Inflammatory macrophage treated with lipopolysaccharide for 1 hour (primary cell): ENCODE results near the gene UVRAG.
"Not testable (repeated sequence)": the region's sequence is repeated elsewhere in the genome, so short reads cannot be mapped to it uniquely, and the experiment has no call there.

Experiments used
- DNase-seq, 2 donors: peaks; one replicate each; pipeline ENCODE4 v3.0.0-alpha.2; 2020 to 2022

The UVRAG gene

DNA sequence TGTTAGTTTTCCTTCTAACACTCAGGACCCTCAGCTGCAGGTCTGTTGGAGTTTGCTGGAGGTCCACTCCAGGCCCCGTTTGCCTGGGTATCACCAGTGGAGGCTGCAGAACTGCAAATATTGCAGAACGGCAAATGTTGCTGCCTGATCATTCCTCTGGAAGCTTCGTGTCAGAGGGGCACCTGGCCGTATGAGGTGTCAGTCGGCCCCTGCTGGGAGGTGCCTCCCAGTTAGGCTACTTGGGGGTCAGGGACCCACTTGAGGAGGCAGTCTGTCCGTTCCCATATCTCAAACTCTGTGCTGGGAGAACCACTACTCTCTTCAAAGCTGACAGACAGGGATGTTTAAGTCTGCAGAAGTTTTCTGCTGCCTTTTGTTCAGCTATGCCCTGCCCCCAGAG is 164.1 kb downstream of the UVRAG start:
- DNase-seq = not testable (repeated sequence)

DNA sequence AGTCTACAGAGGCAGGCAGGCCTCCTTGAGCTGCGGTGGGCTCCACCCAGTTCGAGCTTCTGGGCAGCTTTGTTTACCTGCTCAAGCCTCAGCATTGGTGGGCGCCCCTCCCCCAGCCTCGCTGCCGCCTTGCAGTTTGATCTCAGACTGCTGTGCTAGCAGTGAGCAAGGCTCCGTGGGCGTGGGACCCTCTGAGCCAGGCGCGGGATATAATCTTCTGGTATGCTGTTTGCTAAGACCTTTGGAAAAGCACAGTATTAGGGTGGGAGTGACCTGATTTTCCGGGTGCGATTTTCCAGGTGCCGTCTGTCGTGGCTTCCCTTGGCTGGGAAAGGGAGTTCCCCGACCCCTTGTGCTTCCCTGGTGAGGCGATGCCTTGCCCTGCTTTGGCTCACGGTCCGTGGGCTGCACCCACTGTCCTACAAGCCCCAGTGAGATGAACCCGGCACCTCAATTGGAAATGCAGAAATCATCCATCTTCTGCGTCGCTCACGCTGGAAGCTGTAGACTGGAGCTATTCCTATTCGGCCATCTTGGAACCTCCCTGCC is 164.5 kb downstream of the UVRAG start:
- DNase-seq = not testable (repeated sequence)

GRCh38 chr11:75980031-75980430 is 165.0 kb downstream of the UVRAG start:
- no peak for DNase-seq

DNA sequence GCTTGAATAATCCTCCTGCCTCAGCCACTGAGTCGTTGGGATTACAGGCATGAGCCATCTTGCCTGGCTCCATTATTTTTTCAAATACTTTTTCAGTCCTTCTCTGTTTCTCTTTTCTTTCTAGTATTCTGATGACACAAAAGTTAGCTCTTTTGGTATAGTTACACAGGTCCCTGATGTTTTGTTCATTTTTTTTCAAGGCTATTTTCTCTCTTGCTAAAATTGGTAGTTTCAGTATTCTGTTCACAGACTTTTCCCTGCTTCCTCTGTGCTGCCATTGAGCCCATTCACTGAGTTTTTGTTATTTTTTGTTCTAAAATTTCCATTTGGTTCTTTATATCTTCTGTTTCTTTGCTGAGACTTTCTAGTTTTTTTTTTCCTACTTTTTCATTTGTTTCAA is 166.5 kb downstream of the UVRAG start:
- no peak for DNase-seq

DNA sequence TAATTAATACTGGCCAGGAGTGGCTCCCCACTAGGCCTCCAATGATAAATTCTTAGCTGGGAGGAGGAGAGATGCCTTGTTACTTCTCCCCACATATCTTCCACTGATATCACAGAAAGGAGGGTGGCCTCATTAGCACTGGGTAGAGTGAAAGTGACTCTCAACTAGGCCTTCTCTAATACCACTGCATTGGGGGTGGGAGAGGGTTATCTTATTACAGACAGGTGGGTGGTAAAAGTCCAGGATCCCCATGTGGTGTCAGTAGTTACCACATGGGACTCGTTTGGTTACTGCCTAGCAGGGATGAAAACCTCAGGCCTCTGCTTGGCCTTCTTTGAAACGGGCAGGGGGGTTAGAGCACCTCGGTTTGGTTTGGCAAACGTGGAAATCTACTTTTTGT is 167.3 kb downstream of the UVRAG start:
- DNase-seq = no peak

GRCh38 chr11:75986966-75987365 is 172.0 kb downstream of the UVRAG start:
- no peak for DNase-seq

GRCh38 chr11:75993126-75993525 is 178.1 kb downstream of the UVRAG start:
- no peak for DNase-seq

GRCh38 chr11:75994616-75995015 is 179.6 kb downstream of the UVRAG start:
- DNase-seq = no peak

DNA sequence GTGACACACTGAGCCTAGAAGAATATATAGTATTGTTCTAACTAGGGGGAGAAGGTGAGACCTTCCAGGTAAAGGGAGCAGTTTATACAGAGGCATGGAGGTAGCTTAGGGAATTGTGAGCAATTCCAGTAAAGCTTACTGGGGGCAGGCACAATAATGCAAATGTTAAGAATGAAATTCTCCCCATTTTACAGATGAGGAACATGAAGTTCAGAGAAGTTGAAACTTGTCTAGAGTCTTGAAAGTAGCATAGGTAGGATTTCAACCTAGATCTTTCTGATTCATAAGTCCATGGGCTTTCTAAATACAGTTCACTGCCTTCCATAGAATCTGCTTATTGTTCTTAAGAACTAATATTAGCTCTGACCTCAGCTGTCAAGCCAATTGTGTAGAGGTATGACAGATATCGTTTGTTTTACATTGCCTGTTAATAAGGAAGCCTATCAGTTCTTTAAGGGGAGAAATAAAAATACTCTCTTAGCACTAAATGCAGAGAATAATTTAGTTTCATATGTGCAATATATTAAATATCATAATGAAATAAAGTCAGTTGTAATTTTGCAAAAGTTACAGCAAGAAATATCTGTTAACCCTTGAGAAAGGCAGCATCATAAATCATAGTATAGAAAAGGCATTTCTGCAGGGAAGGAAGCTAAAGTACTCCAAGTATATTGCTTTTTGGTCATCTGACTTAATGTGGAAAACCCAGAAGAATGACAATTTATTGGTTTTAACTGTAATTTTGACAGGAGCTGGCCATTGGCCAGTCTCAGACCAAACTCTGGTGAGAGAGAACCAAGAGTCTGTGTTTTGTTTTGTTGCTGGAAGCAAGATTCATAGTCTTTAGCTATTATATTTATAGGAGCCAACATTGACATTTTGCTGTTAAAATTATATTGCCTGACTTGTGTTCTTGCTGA is 181.8 kb downstream of the UVRAG start:
- no peak for DNase-seq

DNA sequence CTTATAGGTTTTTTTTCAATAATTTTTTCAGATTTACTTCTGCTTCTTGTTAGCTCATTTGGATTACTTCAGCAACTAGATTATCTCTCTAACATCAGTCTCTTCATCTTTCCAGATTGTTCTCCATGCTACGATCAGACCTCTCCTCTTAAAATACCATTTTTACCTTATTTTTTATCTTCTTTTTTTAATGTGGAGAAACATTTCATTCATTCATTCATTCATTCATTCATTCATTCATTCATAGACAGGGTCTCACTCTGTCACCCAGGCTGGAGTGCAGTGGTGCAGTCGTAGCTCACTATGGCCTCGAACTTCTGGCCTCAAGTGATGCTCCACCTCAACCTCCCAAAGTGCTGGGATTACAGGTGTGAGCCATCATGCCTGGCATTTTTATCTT is 189.4 kb downstream of the UVRAG start:
- DNase-seq = no peak

- DNase-seq = no peak
Observed at GRCh38 chr11:76005756-76006155, 190.7 kb downstream of the UVRAG start.

DNA sequence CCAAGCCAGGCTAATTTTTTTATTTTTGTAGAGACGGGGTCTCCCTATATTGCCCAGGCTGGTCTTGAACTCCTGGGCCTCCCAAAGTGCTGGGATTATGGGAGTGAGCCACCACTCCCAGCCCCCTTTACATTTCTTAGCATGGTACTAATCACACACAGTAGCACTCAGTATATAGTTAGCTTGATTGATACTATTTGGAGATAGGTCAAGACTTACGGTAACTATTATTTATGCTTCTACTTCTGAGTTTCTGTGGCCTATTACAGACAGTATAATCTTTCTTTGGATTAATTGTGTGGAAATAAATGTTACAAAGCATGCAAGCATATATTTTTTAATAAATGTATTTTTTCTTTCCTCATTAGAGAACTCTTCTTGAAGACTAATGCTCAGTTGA is 192.2 kb downstream of the UVRAG start:
- DNase-seq = no peak

DNA sequence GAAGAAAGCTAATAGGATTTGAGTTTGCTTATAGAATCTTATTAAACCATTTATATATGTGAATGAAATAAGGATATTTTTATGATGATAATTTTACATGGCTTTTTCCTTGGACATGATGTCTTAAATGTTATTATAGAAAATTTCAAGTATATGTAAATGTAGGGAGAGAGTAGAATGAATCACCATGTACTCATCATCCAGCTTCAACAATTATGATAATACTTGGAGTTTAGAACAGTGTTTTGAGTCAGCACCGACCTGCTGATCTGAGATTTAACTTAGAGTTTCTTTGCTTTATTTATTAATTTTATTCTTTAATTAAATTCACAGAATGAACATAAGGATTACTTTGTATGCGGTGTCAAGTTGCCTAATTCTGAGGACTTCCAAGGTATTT is 193.5 kb downstream of the UVRAG start:
- DNase-seq = no peak

GRCh38 chr11:76010051-76010450 is 195.0 kb downstream of the UVRAG start:
- DNase-seq = no peak

DNA sequence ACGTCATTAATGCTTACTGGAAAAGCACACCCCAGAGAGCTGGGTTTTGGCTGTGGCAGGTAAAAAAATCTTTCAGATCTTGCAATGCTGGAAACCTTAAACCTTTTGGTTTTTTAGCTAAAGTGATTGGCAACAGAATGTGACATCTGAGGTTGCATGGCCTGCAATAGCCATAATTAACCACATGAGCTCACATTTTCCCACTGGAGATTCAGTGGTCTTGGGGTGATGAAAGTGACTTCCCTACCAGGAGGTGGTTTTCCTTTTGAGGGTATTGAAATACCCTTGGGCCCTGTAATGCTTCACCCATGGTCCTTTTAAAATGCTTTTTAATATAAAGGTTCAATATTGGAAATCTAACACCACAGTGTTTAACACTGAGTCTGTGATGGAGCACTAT is 198.5 kb downstream of the UVRAG start:
- DNase-seq = no peak

- DNase-seq = no peak
Observed at GRCh38 chr11:76023236-76024068, 208.4 kb downstream of the UVRAG start.

DNA sequence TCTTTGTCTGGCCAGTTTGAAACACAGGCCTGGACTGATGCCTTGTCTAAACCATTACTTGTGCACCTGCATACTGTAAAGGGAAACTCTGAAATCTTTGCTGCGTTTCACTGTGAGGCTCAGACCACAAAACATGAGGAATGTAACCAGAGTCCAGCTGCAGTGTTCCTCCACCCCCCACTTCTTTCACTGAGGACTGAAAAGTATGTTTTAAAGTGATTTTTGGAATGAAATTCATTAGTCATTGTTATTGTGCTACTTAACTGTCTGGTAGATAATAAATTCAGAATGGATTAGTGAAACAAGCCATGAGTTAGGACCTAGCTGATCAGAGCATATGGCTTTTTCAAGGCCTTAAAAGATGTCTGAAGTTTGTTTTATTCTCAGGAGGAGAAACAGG is 210.1 kb downstream of the UVRAG start:
- DNase-seq = no peak

- no peak for DNase-seq
Observed at GRCh38 chr11:76025817-76026216, 210.8 kb downstream of the UVRAG start.

DNA sequence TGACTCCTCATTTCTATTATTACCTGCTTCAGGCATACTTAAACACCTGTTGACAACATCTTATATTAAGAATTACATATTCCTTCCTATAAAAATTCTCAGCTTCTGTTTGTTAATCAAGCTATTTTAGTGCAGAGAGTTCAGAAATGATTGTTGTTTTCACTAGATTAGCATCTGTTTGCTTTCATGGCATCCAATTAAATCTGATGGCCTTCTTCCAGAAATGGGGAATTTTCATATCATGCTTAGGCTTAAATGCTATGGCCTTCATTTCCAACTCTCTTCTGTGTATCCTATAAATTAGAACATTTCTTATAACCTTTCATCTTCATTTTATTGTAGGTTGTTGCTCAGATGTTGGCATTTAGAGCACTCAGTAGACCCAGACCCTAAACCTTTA is 211.3 kb downstream of the UVRAG start:
- DNase-seq = no peak

- DNase-seq = no peak
Observed at GRCh38 chr11:76026862-76027261, 211.9 kb downstream of the UVRAG start.

GRCh38 chr11:76030286-76030685 is 215.3 kb downstream of the UVRAG start:
- no peak for DNase-seq

- DNase-seq = no peak
Observed at GRCh38 chr11:76030968-76031590, 216.1 kb downstream of the UVRAG start.

DNA sequence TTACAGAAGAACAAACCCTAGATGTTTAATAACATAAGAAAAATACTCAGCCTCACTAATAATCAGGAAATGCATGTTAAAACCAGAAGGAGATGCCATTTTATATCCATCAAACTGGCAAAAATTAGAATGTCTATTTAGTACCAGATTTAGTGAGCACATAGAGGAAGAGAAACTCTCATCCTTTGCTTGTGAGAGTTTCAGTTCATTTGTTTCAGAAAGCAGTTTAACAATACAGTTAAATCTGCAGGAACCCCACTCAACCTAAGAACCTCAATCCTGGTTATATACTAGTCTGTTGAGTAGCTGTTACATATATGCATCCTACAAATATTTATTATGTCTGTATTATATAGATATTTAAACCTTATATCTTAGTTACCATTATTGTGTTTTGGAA is 218.7 kb downstream of the UVRAG start:
- DNase-seq = no peak
